Right hindlimb (tissue), 1 donor: ENCODE measurements around the gene TBC1D5.
A peak's percentile ranks its signal among the peaks of the same experiment; 100 is the strongest.
"Not testable (repeated sequence)": the region's sequence is repeated elsewhere in the genome, so short reads cannot be mapped to it uniquely, and the experiment has no call there.

Source experiments
- DNase-seq: peaks from one replicate; pipeline ENCODE4 v3.0.0-alpha.2; 2018

The TBC1D5 gene

DNA sequence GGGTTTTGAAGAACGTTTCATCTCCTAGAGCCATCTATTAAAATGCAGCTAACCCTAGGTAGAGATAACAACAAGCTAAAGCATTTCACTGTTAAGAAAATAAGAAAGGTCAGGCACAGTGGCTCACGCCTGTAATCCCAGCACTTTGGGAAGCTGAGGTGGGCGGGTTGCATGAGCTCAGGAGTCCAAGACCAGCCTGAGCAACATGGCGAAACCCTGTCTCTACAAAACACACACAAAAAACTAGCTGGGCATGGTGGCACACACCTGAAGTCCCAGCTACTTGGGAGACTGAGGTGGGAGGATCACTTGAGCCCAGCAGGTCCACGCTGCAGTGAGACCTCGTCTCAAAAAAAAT lies 5.4 kb upstream of the TBC1D5 start:
- no peak for DNase-seq

DNA sequence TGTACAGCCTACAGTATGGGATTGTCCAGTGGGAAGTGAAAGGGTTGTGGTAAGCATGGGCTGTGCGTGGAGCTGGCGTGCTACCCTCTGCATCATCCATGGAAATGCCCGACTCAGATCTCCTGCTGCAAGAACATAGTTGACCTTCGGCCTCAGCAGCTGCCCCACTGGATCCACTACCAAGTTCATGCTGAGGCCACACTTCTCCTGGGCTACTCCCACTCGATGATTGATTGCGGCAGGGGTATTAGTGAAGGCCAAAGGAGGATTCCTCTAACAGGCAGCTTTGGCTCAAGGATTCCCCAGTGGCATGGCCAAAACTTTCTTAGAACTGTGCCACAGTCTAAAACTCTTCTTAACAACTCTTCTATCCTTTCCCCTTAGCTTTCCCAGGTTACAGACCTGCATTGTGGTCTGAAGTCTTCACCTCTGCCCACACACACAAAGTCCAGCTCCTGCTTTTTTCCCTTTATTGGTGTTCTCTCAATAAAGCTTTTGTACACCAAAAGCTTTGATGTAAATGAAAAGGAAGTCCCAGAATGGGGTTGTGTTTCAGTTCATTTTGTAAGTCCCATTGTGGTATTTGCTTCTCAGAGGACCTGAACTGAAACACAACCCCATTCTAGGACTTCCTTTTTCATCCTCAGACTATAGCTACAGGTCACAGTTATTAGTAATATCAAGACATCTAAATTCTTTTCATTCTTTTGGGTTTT lies 4.9 kb upstream of the TBC1D5 start:
- peak; percentile 25 for DNase-seq

DNA sequence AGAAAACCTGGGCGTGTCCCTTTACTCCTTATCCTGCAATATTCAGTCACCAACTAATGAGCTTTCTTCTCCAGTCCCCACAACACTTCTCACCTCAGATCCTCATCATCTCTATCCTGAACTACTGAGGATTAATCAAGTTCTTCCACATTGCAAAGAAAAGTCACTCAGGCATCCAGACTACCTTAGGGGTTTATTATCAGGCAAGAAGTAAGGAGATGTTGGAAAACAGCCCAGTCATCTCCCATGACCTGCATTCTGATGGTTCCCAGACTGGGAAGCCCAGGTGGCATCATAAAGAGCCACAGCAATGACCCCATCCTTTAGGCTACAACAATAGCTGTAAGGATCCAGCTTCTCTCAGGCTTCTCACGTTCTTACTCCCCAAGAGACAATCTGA lies 3.5 kb upstream of the TBC1D5 start:
- no peak for DNase-seq

DNA sequence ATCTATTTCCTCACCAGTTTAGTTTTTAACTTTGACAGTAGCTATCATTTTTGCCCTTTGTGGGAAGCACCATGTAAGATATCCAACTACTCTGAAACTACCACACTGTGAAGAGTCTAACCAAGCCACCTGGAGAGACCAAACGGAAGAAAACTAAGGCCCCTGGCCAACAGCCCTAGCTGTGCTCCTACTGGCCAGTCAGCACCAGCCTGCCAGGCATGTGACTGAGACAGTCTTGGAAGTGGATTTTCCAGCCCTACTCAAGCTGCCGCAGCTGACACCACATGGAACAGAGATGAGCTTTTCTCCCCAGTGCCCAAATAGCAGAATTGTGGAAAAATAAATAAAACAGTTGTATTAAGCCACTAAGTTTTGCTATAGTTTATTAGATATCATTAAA lies 2.9 kb upstream of the TBC1D5 start:
- no peak for DNase-seq

DNA sequence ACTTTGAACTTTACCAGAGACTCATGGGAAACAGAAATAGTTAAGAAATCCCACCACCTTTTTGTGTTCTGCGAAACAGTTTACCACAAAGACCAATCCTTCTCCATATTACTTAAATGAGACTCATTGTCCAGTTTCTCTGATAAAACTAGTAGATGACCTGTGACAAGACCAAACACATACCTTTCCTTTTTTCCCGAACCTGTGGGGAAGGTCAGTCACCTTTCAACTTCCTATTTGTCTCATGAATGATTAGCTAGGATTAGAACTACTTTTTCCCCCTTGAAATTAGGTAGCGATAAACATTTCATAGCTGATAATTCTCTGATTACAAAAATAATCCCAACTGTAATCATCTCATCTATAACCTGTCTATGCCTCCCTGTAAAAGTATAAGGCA lies 2.3 kb upstream of the TBC1D5 start:
- no peak for DNase-seq

DNA sequence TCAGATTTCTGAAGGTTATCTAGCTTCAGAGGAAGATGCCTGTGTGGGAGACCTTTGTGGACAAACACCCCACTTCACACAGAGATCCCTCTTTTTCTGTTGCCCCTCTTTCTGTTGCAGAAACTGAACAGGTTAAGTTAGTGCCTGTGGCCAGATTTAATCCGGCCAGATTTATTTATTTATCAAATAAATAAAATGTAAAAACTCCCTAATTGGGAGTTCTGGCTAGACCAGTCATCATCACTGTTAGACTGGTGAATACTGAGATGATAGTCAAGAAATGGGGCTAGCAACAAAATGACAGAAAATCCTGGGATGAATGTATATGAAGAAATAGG lies 1.2 kb upstream of the TBC1D5 start:
- no peak for DNase-seq

DNA sequence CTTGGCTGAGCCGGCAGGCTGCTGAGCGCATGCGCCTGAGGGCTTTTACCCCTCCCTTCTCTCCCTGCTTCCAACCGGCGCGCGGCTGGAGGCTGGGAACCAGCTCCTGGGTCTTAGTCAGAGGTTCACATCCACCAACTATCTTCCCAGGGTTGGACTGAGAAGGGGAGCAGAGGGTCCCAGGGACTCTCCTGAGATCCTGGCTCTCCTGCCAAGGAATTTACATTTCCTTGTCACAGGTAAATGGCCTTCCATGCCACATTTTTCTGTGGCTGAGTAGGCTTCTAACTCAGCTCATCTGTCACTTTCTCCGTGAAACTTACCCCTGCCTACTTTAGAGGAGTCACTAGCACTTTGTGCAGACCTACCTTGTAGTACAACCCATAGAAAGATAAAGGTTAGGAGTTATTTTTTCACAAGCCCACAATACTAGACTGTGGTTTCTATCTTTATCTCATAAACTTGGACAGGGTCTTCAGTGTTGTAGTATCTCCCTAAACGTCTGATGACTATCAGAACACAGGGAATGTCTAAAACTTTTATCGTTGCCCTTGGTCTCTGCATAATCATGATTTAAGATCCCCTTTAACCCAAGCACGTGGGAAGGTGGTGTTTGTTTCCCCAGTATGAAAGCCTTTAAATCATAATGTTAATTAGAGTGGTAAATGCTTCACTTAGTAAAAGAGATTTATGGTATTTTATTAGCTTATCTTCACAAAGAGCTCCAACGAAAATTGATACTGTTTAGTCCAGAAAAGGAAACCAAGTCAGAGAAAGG lies 638 bp upstream of the TBC1D5 start:
- no peak for DNase-seq

DNA sequence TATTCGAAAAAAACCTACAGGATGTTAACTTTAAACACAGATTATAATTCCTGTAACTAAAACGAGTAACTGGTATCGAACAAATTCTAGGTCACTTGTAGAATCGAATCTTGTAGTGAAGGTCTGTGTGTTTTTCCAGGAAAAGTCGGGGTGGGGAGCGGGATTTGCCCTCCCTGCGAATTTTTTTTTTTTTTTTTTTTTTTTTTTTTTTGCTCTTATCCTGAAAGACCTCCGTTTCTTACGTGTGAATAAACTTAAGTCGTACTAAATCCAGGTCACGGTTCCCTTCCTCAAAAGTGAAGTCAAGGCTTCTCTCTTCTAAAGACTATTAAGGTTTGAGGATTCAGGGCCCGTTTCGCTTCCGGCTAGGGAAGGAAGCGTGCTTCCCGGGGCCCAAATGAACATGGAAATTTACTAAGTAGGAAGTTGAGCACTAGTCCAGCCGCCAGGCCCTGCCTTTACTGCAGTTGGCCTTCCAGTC lies 770 bp downstream of the TBC1D5 start:
- DNase-seq = no peak

DNA sequence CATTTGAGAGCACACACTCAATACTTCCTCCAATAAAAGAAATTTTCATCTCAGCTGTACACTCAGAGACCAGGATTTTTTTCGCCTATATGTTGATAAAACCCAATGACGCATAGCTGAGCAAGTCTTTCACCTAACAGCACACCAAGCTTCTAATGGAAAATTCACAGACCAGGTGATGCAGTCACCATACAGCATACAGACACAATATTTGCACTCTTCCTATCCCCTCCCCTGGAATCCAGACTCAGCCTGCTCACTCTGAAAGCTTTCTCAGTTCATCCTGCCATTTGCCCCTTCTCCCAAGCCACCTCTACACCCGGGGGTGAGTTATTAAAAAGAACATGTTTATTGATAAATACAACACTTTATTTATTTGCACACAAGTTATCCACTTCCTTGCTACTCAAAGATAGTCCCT lies 1.7 kb downstream of the TBC1D5 start:
- DNase-seq = peak; percentile 22

DNA sequence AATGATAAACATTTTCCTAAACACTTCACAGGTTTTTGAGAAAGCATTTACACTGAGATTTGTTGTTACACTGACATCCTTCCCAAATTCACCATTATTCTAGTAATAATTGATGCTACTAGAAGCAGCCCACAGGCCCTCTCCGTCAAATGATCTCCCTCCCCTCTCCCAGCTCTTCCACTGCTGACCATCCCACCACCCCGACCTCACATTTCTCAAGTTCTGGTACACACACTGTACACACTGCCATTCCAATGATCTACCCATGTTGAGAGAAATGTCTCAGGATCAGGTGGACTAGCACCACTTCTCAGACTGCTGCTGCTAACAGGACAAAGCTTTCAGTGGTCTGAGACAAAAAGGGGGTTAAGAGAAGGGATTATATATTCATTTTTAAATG lies 3.5 kb downstream of the TBC1D5 start:
- no peak for DNase-seq

DNA sequence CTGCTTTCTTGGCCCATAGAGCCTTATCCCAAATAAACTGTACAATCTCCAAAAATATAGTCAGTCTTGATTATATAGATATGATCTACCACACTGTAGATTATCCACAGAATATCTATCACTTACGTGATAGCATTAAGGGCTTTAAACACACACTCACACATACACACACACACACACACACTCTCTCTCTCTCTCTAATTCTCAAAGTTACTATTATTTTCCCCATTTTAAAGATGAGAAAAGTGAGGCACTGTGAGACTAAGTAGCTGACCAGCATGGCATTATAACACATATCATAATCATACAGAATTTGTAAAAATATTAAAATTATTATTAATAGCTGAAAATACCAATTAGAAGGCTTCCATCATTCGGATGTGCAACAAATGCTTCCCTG lies 4.2 kb downstream of the TBC1D5 start:
- DNase-seq = no peak

DNA sequence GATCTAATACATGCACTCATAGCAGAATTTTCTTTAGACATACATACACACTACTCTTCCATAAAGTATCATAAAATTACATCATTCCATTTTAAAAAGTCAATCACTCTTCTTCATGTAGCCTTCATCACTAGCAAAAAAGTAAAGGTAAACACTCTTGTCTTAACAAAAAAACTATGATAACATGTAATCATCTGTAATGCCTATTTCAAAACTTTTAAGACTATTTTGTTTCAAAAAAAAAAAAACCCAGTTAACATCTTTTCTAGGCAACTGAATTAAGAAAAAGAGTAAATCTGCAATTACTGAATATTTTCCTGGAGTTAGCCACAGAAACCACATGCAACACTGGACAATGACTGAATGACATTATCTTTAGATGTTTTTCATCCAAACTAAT lies 4.8 kb downstream of the TBC1D5 start:
- DNase-seq = no peak

DNA sequence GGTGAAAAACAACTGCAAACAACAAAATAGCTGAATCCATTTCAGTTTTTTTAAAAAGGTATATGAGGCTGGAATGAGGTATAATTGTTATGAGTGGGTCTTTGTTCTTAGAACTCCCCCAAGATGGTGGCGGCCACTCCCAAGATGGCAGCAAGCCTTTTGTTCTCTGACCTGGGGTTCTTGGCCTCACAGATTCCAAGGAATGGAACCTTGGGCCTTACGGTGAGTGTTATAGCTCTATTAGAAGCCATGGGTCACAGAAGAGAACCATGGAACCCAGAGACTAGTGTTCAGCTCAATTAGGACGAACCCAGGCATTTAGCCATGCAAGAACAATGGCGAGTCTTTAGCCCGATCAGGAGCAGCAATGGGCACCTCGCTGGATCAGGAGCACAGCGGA lies 7.1 kb downstream of the TBC1D5 start:
- DNase-seq = not testable (repeated sequence)

DNA sequence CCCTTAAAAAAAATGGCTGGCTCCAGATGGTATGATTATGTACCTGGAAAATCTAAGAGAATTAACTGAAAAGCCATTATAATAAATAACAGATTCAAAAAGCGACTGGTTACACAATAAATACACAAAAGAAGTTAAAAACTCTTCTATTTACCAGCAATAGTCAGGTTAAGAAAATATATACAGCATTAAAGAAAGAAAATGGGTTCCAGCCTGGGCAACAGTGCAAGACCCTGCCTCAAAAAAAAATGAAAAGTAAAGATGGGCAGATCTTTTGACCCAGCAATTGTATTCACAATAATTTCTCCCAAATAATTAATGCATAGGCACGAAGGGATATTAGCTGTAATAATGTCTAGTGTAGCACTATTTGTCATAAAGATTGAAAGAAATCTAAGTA lies 8.7 kb downstream of the TBC1D5 start:
- no peak for DNase-seq

DNA sequence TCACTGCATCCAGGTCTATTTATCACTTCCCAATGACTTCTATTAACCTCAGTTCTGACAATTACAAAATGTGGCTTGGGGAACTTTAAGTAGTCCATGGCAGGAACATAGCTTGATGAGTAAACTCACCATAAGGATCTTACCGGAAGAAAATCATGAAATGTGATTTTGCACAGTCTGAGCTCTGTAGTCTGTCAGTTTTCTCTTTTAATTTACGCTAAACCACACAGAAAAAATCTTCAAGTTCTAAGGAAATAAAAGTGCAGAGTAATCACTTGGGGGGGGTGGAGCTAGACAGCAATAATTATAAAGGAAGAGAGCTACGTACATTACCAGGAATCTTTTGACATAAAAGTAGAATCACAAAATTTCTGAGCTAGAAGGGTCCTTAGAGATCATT lies 9.2 kb downstream of the TBC1D5 start:
- no peak for DNase-seq

DNA sequence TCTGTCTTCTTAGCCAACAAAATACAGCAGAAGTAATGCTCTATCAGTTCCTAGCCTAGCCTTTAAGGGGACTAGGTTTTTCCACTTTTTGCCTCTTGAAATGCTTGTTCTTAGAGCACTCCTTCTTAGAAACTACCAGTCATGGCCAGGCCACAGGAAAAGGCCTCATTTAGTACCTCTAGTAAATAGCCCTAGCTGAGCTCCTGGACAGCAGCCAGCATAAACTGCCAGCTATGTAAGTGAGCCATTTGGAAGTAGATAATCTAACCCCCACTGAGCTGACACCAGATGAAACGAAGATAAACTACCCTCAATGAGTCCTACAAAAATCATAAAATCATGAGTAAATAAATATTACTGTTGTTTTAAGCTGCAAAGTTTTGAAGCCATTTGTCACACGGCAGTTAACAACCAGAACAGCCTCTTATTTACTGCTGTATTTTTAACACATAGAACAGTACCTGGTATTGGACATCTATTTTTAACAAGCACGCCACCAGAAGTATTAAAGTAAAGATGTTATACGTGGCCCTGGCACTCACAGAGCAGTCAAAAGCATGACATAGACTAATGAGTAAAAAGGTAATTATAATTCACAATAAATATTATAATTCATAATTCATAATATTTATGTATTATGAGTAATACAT lies 12.0 kb downstream of the TBC1D5 start:
- no peak for DNase-seq

DNA sequence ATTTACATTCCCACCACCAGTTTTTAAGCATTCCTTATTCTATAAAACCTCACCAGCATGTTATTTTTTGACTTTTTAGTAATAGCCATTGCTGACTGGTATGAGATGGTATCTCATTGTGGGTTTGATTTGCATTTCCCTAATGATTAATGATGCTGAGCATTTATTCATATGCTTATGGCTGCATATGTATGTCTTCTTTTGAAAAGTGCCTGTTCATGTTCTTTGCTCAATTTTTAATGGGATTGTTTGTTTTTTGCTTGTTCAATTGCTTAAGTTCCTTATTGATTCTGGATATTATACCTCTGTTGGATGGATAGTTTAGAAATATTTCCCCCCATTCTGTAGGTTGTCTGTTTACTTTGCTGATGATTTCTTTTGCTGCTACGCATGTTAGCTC lies 16.1 kb downstream of the TBC1D5 start:
- no peak for DNase-seq

DNA sequence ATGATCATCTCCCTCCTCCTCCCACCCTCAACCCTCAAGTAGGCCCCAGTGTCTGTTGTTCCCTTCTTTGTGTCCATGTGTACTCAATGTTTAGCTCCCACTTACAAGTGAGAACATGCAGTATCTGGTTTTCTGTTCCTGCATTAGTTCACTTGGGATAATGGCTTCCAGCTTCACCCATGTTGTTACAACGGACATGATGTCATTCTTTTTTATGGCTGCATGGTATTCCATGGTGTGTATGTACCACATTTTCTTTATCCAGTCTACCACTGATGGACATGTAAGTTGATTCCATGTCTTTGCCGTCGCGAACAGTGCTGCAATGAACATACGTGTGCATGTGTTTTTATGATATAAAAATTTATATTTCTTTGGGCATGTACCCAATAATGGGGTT lies 16.6 kb downstream of the TBC1D5 start:
- not testable (repeated sequence) for DNase-seq

DNA sequence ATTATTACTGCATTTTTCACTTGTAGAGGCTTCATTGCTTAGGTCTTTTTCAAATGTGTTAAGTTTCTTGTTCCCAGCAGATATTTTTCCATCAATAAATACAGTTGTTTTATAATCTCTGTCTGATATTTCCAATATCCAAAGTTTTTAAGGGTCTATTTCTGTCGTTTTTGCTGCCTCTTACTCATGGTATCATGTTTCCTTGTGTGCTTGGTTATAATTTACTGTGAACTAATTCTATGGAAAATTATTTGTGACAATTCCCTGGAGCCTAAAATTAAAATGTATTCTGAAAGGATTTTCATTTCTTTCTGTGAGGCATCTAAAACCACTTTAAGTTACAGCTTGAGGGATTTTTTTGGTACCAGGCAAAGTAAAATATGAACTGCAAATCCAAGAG lies 17.5 kb downstream of the TBC1D5 start:
- no peak for DNase-seq

DNA sequence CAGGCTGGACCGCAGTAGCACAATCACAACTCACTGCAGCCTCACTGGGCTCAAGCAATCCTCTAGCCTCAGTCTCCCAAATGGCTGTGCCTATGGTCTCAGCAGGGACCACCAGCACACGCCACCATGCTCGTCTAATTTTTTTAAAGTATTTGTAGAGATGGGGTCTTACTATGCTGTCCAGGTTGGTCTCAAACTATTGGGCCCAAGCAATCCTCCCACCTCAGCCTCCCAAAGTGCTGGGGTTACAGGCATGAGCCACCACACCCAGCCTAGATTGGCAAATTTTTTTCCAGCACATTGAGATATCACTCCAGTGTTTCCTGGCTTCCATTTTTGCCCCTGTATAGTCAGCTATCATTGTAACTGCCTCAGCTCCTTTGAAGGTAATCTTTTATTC lies 18.3 kb downstream of the TBC1D5 start:
- DNase-seq = no peak

DNA sequence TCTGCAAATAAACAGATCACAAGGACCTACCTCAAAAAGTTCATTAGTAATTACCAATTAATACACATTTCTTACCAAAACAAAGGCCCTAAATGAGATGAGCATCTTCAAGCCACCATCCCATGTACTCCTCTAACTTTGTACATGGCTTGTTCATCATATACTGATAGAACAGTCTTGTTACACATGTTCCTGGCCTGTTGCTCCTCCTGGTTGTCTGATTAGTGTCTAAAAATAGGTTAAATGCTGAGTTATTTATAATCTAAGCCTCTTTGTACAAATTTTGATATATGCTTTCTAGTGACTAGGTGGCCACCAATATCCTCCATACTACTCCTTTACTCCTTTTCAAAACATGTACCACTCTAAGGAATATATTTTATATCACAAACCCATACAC lies 25.0 kb downstream of the TBC1D5 start:
- no peak for DNase-seq

DNA sequence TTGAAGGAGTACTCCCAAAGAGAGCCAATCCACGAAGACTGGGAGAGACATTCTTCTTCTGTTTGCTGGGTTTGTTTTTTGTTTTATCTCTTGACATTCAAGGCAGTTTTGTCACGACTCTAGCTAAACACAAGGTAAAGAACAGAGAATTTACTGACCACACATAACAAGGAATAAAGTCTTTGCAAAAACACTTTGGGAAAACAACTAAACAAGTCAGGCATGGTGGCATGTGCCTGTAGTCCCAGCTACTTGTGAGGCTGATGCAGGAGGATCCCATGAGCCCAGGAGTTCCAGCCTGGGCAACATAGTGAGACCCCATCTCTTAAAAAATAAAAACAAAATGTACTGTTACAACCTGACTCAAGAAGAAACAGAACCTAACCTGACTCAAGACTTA lies 28.0 kb downstream of the TBC1D5 start:
- DNase-seq = no peak

DNA sequence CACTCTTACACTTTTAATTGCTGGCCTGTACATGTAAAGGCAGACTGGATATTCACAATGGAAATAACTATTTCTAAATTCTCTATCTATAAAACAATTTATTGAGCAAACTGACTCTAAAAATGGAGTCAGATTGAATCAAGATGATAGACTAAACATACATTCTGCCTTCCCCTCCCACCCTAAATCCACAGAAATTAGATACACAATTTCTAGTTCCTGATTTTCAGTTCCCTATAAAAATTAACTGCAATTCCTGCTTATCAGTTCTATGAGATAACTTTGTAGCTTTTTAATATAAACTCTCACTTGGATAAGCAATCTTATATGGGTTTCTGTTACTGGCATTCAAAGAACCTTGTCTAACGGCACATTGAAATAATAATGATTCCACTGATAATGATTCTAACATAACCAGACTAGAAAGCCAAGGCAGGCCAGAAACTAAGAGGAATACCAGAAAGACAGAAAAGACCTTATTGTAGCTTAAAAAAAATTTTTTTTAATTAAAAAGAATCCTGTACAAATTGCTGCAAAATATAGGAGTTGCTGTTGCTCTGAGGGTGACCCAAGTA lies 33.1 kb downstream of the TBC1D5 start:
- DNase-seq = no peak
